Keratinocyte (primary cell): ENCODE results near the gene COL6A1. TPM values are rescaled to one million over a fixed set of nuclear protein-coding genes. Genes with fewer than 3 reads are reported as not detected.

ENCODE experiments used
- DNase-seq: peaks from one replicate; pipeline ENCODE4 v3.0.0-alpha.2; 2011; ENCODE audit warnings: low read depth, missing footprints, low spot score
- FAIRE-seq: peaks from 2 replicates; lab custom pipeline; 2011; peaks lifted over from hg19 to GRCh38; lab: Jason Lieb, UNC
- H2AFZ ChIP-seq: 2 replicates; pipeline ENCODE4 v1.6.0; 2012; ENCODE audit warnings: low read length, control low read depth, inconsistent platforms; ENCODE audit not compliant: control insufficient read depth
- H3K27ac ChIP-seq: 2 replicates; pipeline ENCODE4 v1.5.1; 2011; ENCODE audit warnings: low read length; ENCODE audit not compliant: control insufficient read depth, insufficient read depth
- H3K27me3 ChIP-seq: 3 replicates; pipeline ENCODE4 v1.6.0; 2011; ENCODE audit warnings: low read length; ENCODE audit not compliant: control insufficient read depth, insufficient read depth; ENCODE audit errors: extremely low read depth
- H3K36me3 ChIP-seq, 2 experiments: 2 replicates in 1 of 2; 3 replicates in 1 of 2; pipeline ENCODE4 v1.5.1; 2011; ENCODE audit warnings: low read length in 2 of 2, mild to moderate bottlenecking in 1 of 2; ENCODE audit not compliant: control insufficient read depth in 2 of 2, insufficient read depth in 2 of 2; ENCODE audit errors: extremely low read depth in 1 of 2
- H3K4me1 ChIP-seq: 3 replicates; pipeline ENCODE4 v1.5.1; 2011; ENCODE audit warnings: low read length; ENCODE audit not compliant: control insufficient read depth, insufficient read depth; ENCODE audit errors: extremely low read depth
- H3K4me2 ChIP-seq: 3 replicates; pipeline ENCODE4 v1.6.0; 2011; ENCODE audit warnings: low read depth, low read length; ENCODE audit not compliant: control insufficient read depth, insufficient read depth; ENCODE audit errors: extremely low read depth
- H3K4me3 ChIP-seq, 3 experiments: fragments of 200-600 bp in 1 of 3; sonication (generic) in 1 of 3; 2 replicates in 2 of 3; 3 replicates in 1 of 3; pipeline ENCODE4 v1.5.1; 2011 to 2016; ENCODE audit warnings: low read length in 3 of 3, mild to moderate bottlenecking in 3 of 3, control low read depth in 2 of 3, inconsistent platforms in 1 of 3, low read depth in 1 of 3, mixed read lengths in 1 of 3, mixed run types in 1 of 3, moderate library complexity in 1 of 3; ENCODE audit not compliant: control insufficient read depth in 2 of 3, insufficient read depth in 2 of 3; ENCODE audit errors: extremely low read depth in 1 of 3
- H3K79me2 ChIP-seq: 2 replicates; pipeline ENCODE4 v1.6.0; 2012; ENCODE audit warnings: low read length; ENCODE audit not compliant: control insufficient read depth, insufficient read depth
- H3K9ac ChIP-seq: 3 replicates; pipeline ENCODE4 v1.6.0; 2011; ENCODE audit warnings: low read length; ENCODE audit not compliant: control insufficient read depth, insufficient read depth; ENCODE audit errors: extremely low read depth
- H3K9me1 ChIP-seq: 3 replicates; pipeline ENCODE4 v1.6.0; 2011; ENCODE audit warnings: low read length; ENCODE audit not compliant: control insufficient read depth, insufficient read depth; ENCODE audit errors: extremely low read depth
- H3K9me3 ChIP-seq: 2 replicates; pipeline ENCODE4 v1.5.1; 2012; ENCODE audit warnings: low read depth, low read length; ENCODE audit not compliant: control insufficient read depth
- H4K20me1 ChIP-seq: 3 replicates; pipeline ENCODE4 v1.6.0; 2011; ENCODE audit warnings: low read length; ENCODE audit not compliant: control insufficient read depth, insufficient read depth; ENCODE audit errors: extremely low read depth
- EZH2 ChIP-seq: IDR thresholded peaks from one replicate; pipeline ENCODE4 v1.6.1; 2012; ENCODE audit warnings: inconsistent platforms, mild to moderate bottlenecking, low read length, moderate library complexity
- dilution Hi-C: fragments of 300-500 bp; cut with MboI; formaldehyde crosslinking; loops from one replicate; pipeline ENCODE4 v1.7.0; 2020; ENCODE audit warnings: low sequenced_read_pairs; ENCODE audit not compliant: extremely low pct_ligation_motif_present
- polyA plus RNA-seq, 5 experiments: library from polyadenylated mRNA; depleted of rRNA in 3 of 5; stranded (reverse) in 3 of 5; stranded (forward) in 1 of 5; unstranded in 1 of 5; fragments of >200 nt; gene quantifications; 1 replicate in 1 of 5; 2 replicates in 3 of 5; 3 replicates in 1 of 5; pipeline versions ENCODE4 v1.2.1 to v1.2.3, GENCODE V29; 2011 to 2012; ENCODE audit warnings: missing spikeins in 2 of 5, low read depth in 1 of 5, low replicate concordance in 1 of 5
- TF ChIP-seq, protein P1 (sequence below), 3 experiments: IDR thresholded peaks in 1 of 3; conservative IDR thresholded peaks in 1 of 3; optimal IDR thresholded peaks in 1 of 3; 2 replicates in 2 of 3; 3 replicates in 1 of 3; pipeline versions ENCODE3 to v1.5.1; 2011; ENCODE audit warnings: low read length in 3 of 3, mild to moderate bottlenecking in 3 of 3, moderate library complexity in 2 of 3, control low read depth in 1 of 3, inconsistent platforms in 1 of 3; ENCODE audit not compliant: insufficient read depth in 2 of 3; ENCODE audit errors: extremely low read depth in 1 of 3

COL6A1 gene
- polyA plus RNA-seq, 1 donor (not counting 4 experiments of a cell fraction or from before 2014, with no cell fraction given), result 2.5 TPM

DNA sequence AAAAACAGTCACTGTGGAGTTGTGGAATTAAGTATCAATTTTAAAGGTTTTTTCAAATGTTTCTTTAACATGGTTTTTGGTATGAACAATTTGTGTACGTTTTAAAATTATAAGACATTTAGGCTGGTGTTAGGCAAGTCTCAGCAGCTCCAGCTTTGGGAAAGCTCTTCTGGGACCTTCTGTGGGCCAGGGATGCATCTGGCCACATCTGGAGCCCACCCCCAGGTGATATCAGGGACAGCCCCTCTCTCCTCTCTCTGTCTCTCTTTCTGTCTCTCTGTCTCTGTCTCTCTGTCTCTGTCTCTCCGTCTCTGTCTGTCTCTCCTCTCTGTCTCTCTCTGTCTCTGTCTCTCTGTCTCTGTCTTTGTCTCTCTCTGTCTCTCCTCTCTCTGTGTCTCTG is 1.3 kb upstream of the COL6A1 start:
- no peak overlapping the region for H3K9ac ChIP-seq
- H3K9me3 ChIP-seq, result no peaks in the 10 kb centered on the region
- H4K20me1 ChIP-seq, result no peaks in the 10 kb centered on the region
- TF ChIP-seq, protein P1, sequence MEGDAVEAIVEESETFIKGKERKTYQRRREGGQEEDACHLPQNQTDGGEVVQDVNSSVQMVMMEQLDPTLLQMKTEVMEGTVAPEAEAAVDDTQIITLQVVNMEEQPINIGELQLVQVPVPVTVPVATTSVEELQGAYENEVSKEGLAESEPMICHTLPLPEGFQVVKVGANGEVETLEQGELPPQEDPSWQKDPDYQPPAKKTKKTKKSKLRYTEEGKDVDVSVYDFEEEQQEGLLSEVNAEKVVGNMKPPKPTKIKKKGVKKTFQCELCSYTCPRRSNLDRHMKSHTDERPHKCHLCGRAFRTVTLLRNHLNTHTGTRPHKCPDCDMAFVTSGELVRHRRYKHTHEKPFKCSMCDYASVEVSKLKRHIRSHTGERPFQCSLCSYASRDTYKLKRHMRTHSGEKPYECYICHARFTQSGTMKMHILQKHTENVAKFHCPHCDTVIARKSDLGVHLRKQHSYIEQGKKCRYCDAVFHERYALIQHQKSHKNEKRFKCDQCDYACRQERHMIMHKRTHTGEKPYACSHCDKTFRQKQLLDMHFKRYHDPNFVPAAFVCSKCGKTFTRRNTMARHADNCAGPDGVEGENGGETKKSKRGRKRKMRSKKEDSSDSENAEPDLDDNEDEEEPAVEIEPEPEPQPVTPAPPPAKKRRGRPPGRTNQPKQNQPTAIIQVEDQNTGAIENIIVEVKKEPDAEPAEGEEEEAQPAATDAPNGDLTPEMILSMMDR (optimal IDR thresholded peaks at IDR 0.05 in 1 of 3, IDR thresholded peaks at IDR 0.05 in 1 of 3, conservative IDR thresholded peaks at IDR 0.05 in 1 of 3; ENCODE audit: extremely low read depth in 1 of 3, insufficient read depth in 2 of 3, low read length in 3 of 3), result no peak
- no peak for TF ChIP-seq EZH2
- no peak overlapping the region for H3K27ac ChIP-seq
- FAIRE-seq, result no peak
- dilution Hi-C loops, result no loop called here
- no peak overlapping the region for H3K4me3 ChIP-seq
- H3K4me1 ChIP-seq, result peaks cover 5% of the 10 kb centered on the region
- H3K4me2 ChIP-seq, result no peak overlapping the region
- H3K36me3 ChIP-seq, result no peaks in the 10 kb centered on the region
- H3K9me1 ChIP-seq, result no peaks in the 10 kb centered on the region
- H3K27me3 ChIP-seq, result peaks cover 26% of the 10 kb centered on the region
- no peak for DNase-seq
- no peaks in the 10 kb centered on the region for H3K79me2 ChIP-seq
- H2AFZ ChIP-seq, result no peak overlapping the region

DNA sequence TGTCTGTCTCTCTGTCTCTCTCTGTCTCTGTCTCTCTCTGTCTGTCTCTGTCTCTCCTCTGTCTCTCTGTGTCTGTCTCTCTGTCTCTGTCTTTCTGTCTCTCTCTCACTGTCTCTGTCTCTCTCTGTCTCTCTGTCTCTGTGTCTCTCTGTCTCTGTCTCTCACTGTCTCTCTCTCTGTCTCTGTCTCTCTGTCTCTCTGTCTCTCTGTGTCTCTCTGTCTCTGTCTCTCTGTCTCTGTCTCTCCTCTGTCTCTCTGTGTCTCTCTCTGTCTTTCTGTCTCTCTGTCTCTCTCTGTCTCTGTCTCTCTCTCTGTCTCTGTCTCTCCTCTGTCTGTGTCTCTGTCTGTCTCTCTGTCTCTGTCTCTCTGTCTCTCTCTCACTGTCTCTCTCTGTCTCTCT is 873 bp upstream of the COL6A1 start:
- FAIRE-seq (no peak), DNase-seq (no peak)
- TF ChIP-seq EZH2, result no peak
- TF ChIP-seq, protein P1 (optimal IDR thresholded peaks at IDR 0.05 in 1 of 3, IDR thresholded peaks at IDR 0.05 in 1 of 3, conservative IDR thresholded peaks at IDR 0.05 in 1 of 3; ENCODE audit: extremely low read depth in 1 of 3, insufficient read depth in 2 of 3, low read length in 3 of 3), result no peak
- H2AFZ ChIP-seq, result peak overlapping the region; percentile 31
- no peaks in the 10 kb centered on the region for H3K9me3 ChIP-seq
- no peaks in the 10 kb centered on the region for H4K20me1 ChIP-seq
- no peaks in the 10 kb centered on the region for H3K9me1 ChIP-seq
- no peaks in the 10 kb centered on the region for H3K79me2 ChIP-seq
- H3K9ac ChIP-seq, result no peak overlapping the region
- peaks cover 5% of the 10 kb centered on the region for H3K4me1 ChIP-seq
- peak overlapping the region; percentile 96 for H3K4me2 ChIP-seq
- dilution Hi-C loops, result no loop called here
- H3K27ac ChIP-seq, result no peak overlapping the region
- no peaks in the 10 kb centered on the region for H3K36me3 ChIP-seq
- H3K4me3 ChIP-seq, result peak overlapping the region in 2 of 3 experiments; percentile 50 to 56
- H3K27me3 ChIP-seq, result peaks cover 24% of the 10 kb centered on the region
